Activated naive CD4-positive, alpha-beta T cell treated with anti-CD3 and anti-CD28 coated beads, Interleukin-2, amount 10 ng/mL, durations not matched to agents 7 days and 5 days (primary cell): Measurements from ENCODE around the gene ANKRD22.
"Not testable (repeated sequence)": the region's sequence is repeated elsewhere in the genome, so short reads cannot be mapped to it uniquely, and the experiment has no call there.

Experiments
- CTCF ChIA-PET: fragments of 350-600 bp; sonication (Branson Sonifier 250); formaldehyde crosslinking; loops from one replicate; lab custom pipeline; 2021; ENCODE audit warnings: antibody characterized with exemption; lab: Charles Lee
- DNase-seq: peaks from one replicate; pipeline ENCODE4 v3.0.0-alpha.2; 2020
- H3K27ac Mint-ChIP-seq: one replicate; pipeline ENCODE4 v1.8.0; 2021; ENCODE audit warnings: mild to moderate bottlenecking, moderate library complexity, mixed read lengths
- H3K27me3 Mint-ChIP-seq: one replicate; pipeline ENCODE4 v1.8.0; 2021; ENCODE audit warnings: mild to moderate bottlenecking, mixed read lengths
- H3K36me3 Mint-ChIP-seq: one replicate; pipeline ENCODE4 v1.8.0; 2021; ENCODE audit warnings: mixed read lengths
- H3K4me1 Mint-ChIP-seq: one replicate; pipeline ENCODE4 v1.8.0; 2021; ENCODE audit warnings: mixed read lengths
- H3K4me3 Mint-ChIP-seq: one replicate; pipeline ENCODE4 v1.8.0; 2021; ENCODE audit warnings: mild to moderate bottlenecking, moderate library complexity, mixed read lengths
- H3K9me3 Mint-ChIP-seq: one replicate; pipeline ENCODE4 v1.8.0; 2021; ENCODE audit warnings: mixed read lengths

ANKRD22 gene

DNA sequence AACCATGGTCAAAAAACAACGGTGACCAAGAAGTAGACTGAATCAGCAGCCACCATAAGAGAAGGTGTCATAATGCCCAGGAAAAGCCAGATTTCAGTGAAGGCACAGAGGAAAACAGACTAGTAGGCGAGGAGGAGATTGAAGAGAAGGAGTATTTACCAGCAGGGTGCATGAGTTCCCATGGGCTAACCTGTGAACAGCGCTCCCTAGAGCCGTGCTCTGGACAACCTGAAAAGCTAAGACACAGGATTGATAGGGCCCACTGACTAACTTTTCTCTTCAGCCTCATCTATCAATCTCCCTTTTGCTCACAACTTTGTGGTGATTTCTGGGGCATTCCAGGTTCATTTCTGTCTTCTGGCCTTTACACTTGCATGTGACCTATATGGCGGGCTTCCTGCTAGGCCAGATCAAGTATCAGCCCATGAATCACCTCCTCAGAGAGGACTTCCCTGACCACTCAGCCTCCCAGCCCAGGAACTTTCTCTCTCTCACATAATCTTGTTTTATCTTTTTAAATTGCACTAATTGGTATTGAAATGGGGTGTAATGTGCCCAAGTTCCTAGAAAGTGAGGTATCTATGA lies 12.8 kb downstream of the ANKRD22 start:
- CTCF ChIA-PET, result interaction anchor here (8.8 kb wide), 1 partner anchor 94 kb away, joined by 275 read pairs; no protein-coding TSS in a partner anchor

DNA sequence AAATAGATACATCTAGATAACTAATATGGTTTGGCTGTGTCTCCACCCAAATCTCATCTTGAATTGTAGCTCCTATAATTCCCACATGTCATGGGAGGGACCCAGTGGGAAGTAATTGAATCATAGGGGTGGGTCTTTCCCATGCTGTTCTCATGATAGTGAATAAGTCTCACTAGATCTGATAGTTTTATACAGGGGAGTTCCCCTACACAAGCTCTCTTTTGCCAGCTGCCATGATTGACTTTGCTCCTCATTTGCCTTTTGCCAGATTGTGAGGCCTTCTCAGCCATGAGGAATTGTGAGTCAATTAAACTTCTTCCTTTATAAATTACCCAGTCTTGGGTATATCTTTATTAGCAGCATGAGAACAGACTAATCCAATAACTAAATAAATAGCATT lies 14.0 kb downstream of the ANKRD22 start:
- H3K4me1 Mint-ChIP-seq, result peaks cover 24% of the 10 kb centered on the region
- H3K27ac Mint-ChIP-seq, H3K9me3 Mint-ChIP-seq, H3K27me3 Mint-ChIP-seq, H3K4me3 Mint-ChIP-seq, H3K36me3 Mint-ChIP-seq, DNase-seq: not testable (repeated sequence)
- CTCF ChIA-PET, result interaction anchor here (0.8 to 8.8 kb wide), 12 partner anchors 8 to 192 kb away, joined by 3 to 275 read pairs (median 4); partner anchors contain the start of gene FAS

More for the DNA sequence above, 12.8 kb downstream of the ANKRD22 start:
- H3K4me3 Mint-ChIP-seq, result no peak overlapping the region
- H3K36me3 Mint-ChIP-seq, result no peaks in the 10 kb centered on the region
- H3K27ac Mint-ChIP-seq, result no peak overlapping the region
- H3K9me3 Mint-ChIP-seq, result no peaks in the 10 kb centered on the region
- DNase-seq, result no peak
- peaks cover 12% of the 10 kb centered on the region for H3K4me1 Mint-ChIP-seq
- H3K27me3 Mint-ChIP-seq, result peaks cover 2% of the 10 kb centered on the region

GRCh38 chr10:88835910-88836221 lies 15.8 kb downstream of the ANKRD22 start:
- Mint-ChIP-seq H3K9me3 (no peaks in the 10 kb centered on the region), H3K4me3 (no peak overlapping the region), H3K27ac (no peak overlapping the region), H3K36me3 (peaks cover 6% of the 10 kb centered on the region), H3K4me1 (peaks cover 30% of the 10 kb centered on the region), H3K27me3 (no peaks in the 10 kb centered on the region)
- CTCF ChIA-PET, result interaction anchor here (0.8 to 8.8 kb wide), 35 partner anchors 9 to 380 kb away, joined by 3 to 275 read pairs (median 6); partner anchors contain the start of genes ANKRD22, CH25H and STAMBPL1
- DNase-seq, result no peak

- H3K36me3 Mint-ChIP-seq, result peaks cover 6% of the 10 kb centered on the region
- H3K4me1 Mint-ChIP-seq, result peaks cover 34% of the 10 kb centered on the region
- no peak overlapping the region for H3K27ac Mint-ChIP-seq
- no peaks in the 10 kb centered on the region for H3K27me3 Mint-ChIP-seq
- DNase-seq, result peak; percentile 92
- H3K9me3 Mint-ChIP-seq, result no peaks in the 10 kb centered on the region
- H3K4me3 Mint-ChIP-seq, result no peak overlapping the region
- CTCF ChIA-PET, result interaction anchor here (0.8 to 8.8 kb wide), 38 partner anchors 9 to 380 kb away, joined by 3 to 275 read pairs (median 6); partner anchors contain the start of genes ANKRD22, RNLS and STAMBPL1
Observed at GRCh38 chr10:88835096-88835909, 16.3 kb downstream of the ANKRD22 start.

GRCh38 chr10:88833723-88834122 lies 17.9 kb downstream of the ANKRD22 start:
- peaks cover 8% of the 10 kb centered on the region for H3K36me3 Mint-ChIP-seq
- no peaks in the 10 kb centered on the region for H3K9me3 Mint-ChIP-seq
- H3K27ac Mint-ChIP-seq, result peak overlapping the region; percentile 81
- H3K27me3 Mint-ChIP-seq, result no peaks in the 10 kb centered on the region
- CTCF ChIA-PET, result interaction anchor here (0.6 to 8.8 kb wide), 11 partner anchors 21 to 380 kb away, joined by 3 to 275 read pairs (median 18); partner anchors contain the start of genes RNLS and STAMBPL1
- peaks cover 44% of the 10 kb centered on the region for H3K4me1 Mint-ChIP-seq
- DNase-seq, result peak; percentile 30
- no peak overlapping the region for H3K4me3 Mint-ChIP-seq

DNA sequence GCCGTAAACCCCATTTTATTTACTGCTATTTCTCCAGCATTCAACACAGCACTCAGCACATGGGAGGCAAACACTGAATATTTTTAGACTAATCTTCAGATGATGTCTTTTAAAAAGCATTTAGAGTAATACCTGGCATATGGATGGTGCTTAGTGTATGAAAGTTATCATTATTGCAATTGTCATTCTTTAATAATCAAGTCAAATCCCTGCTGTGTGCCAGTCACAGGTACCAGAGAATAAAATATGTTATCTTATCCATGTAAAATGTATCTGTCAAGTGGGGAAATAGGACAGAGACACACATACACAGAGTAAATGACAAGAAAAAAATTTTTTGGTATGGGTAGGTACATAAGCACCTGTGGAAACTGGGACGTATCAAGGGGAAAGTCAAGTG lies 18.5 kb downstream of the ANKRD22 start:
- no peaks in the 10 kb centered on the region for H3K9me3 Mint-ChIP-seq
- peaks cover 10% of the 10 kb centered on the region for H3K36me3 Mint-ChIP-seq
- H3K27me3 Mint-ChIP-seq, result no peaks in the 10 kb centered on the region
- H3K27ac Mint-ChIP-seq, result peak overlapping the region; percentile 81
- no peak overlapping the region for H3K4me3 Mint-ChIP-seq
- no peak for DNase-seq
- H3K4me1 Mint-ChIP-seq, result peaks cover 49% of the 10 kb centered on the region
- CTCF ChIA-PET, result interaction anchor here (1.4 to 3.6 kb wide), 2 partner anchors 22 to 53 kb away, joined by 4 to 27 read pairs; no protein-coding TSS in a partner anchor

GRCh38 chr10:88832376-88832775 lies 19.3 kb downstream of the ANKRD22 start:
- no peak for DNase-seq
- Mint-ChIP-seq H3K4me1 (peaks cover 55% of the 10 kb centered on the region), H3K4me3 (no peak overlapping the region), H3K27me3 (no peaks in the 10 kb centered on the region), H3K27ac (peak overlapping the region; percentile 81), H3K36me3 (peaks cover 12% of the 10 kb centered on the region), H3K9me3 (no peaks in the 10 kb centered on the region)
- CTCF ChIA-PET, result interaction anchor here (0.6 to 1.4 kb wide), 2 partner anchors 17 to 21 kb away, joined by 3 to 4 read pairs; no protein-coding TSS in a partner anchor

DNA sequence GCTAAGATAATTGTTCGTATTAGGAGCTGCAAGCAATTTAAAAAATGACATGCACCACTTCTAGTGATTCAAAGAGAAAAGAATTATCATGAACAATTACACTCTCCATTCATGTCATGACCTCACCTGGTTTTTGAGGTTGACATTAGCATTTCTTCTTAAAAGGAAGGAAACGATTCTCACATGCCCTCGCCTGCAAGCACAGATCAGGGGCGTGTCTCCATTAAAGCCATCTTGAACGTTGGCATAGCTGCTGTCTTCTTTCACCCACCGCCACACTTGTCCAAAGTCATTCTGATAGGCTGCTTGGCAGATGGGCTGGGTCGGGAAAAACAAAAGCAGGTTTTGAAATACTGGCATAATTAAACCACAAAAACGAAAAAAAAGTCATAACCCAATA lies 19.9 kb downstream of the ANKRD22 start:
- DNase-seq, result peak; percentile 60
- CTCF ChIA-PET, result interaction anchor here (0.8 to 1.4 kb wide), 3 partner anchors 21 to 419 kb away, joined by 3 to 5 read pairs (median 4); no protein-coding TSS in a partner anchor
- Mint-ChIP-seq H3K4me3 (no peak overlapping the region), H3K9me3 (no peaks in the 10 kb centered on the region), H3K4me1 (peaks cover 61% of the 10 kb centered on the region), H3K27me3 (no peaks in the 10 kb centered on the region), H3K36me3 (peaks cover 15% of the 10 kb centered on the region), H3K27ac (peak overlapping the region; percentile 71)

GRCh38 chr10:88830643-88831268 lies 20.9 kb downstream of the ANKRD22 start:
- Mint-ChIP-seq H3K9me3 (peaks cover 3% of the 10 kb centered on the region), H3K4me3 (no peak overlapping the region)
- DNase-seq, result no peak

GRCh38 chr10:88828310-88828709 lies 23.3 kb downstream of the ANKRD22 start:
- H3K27me3 Mint-ChIP-seq, result no peaks in the 10 kb centered on the region
- peaks cover 34% of the 10 kb centered on the region for H3K36me3 Mint-ChIP-seq
- H3K4me3 Mint-ChIP-seq, result no peak overlapping the region
- no peak for DNase-seq
- peaks cover 83% of the 10 kb centered on the region for H3K4me1 Mint-ChIP-seq
- CTCF ChIA-PET, result interaction anchor here (0.6 to 3.2 kb wide), 3 partner anchors 17 to 104 kb away, joined by 3 to 11 read pairs (median 11); no protein-coding TSS in a partner anchor
- peaks cover 7% of the 10 kb centered on the region for H3K9me3 Mint-ChIP-seq
- no peak overlapping the region for H3K27ac Mint-ChIP-seq

More at GRCh38 chr10:88830643-88831268, 20.9 kb downstream of the ANKRD22 start:
- CTCF ChIA-PET, result interaction anchor here (0.8 to 1.4 kb wide), 3 partner anchors 20 to 420 kb away, joined by 3 to 5 read pairs (median 4); no protein-coding TSS in a partner anchor
- Mint-ChIP-seq H3K27ac (peak overlapping the region; percentile 71), H3K4me1 (peaks cover 70% of the 10 kb centered on the region), H3K36me3 (peaks cover 24% of the 10 kb centered on the region), H3K27me3 (no peaks in the 10 kb centered on the region)

DNA sequence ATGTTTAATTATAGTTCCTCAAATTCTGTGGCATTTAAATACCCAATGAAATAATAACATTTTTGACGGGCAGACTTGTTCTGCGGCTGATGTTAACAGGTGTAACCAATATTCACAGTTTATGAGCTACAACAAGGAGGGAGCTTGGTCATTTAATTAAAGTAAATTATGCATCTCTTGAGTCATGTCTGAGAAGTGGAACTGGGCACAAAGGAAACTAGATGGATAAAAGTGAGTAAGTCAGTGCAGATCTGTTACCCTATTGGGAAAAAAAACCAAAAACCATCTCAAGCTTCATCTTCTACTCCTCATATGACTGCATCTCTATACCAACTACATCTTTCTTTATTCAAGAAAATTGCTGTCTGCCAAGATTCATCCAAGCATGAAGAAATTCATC lies 24.0 kb downstream of the ANKRD22 start:
- no peak for DNase-seq
- peaks cover 76% of the 10 kb centered on the region for H3K4me1 Mint-ChIP-seq
- no peaks in the 10 kb centered on the region for H3K27me3 Mint-ChIP-seq
- CTCF ChIA-PET, result interaction anchor here (2.5 to 3.2 kb wide), 3 partner anchors 8 to 105 kb away, joined by 11 to 12 read pairs (median 11); no protein-coding TSS in a partner anchor
- H3K36me3 Mint-ChIP-seq, result peaks cover 29% of the 10 kb centered on the region
- no peak overlapping the region for H3K27ac Mint-ChIP-seq
- peaks cover 7% of the 10 kb centered on the region for H3K9me3 Mint-ChIP-seq
- no peak overlapping the region for H3K4me3 Mint-ChIP-seq

GRCh38 chr10:88826388-88826787 lies 25.3 kb downstream of the ANKRD22 start:
- peaks cover 28% of the 10 kb centered on the region for H3K36me3 Mint-ChIP-seq
- H3K9me3 Mint-ChIP-seq, result peaks cover 7% of the 10 kb centered on the region
- peaks cover 68% of the 10 kb centered on the region for H3K4me1 Mint-ChIP-seq
- CTCF ChIA-PET, result interaction anchor here (0.8 to 3.2 kb wide), 5 partner anchors 9 to 108 kb away, joined by 3 to 12 read pairs (median 11); no protein-coding TSS in a partner anchor
- peak overlapping the region; percentile 95 for H3K27ac Mint-ChIP-seq
- DNase-seq, result peak; percentile 23
- H3K27me3 Mint-ChIP-seq, result no peaks in the 10 kb centered on the region
- H3K4me3 Mint-ChIP-seq, result peak overlapping the region; percentile 1

- H3K27ac Mint-ChIP-seq, result no peak overlapping the region
- no peak for DNase-seq
- no peaks in the 10 kb centered on the region for H3K27me3 Mint-ChIP-seq
- CTCF ChIA-PET, result interaction anchor here (0.8 to 1.7 kb wide), 5 partner anchors 11 to 971 kb away, joined by 3 to 9 read pairs (median 4); no protein-coding TSS in a partner anchor
- peaks cover 4% of the 10 kb centered on the region for H3K9me3 Mint-ChIP-seq
- peaks cover 39% of the 10 kb centered on the region for H3K4me1 Mint-ChIP-seq
- no peak overlapping the region for H3K4me3 Mint-ChIP-seq
- H3K36me3 Mint-ChIP-seq, result peaks cover 11% of the 10 kb centered on the region
Observed at GRCh38 chr10:88820748-88821401, 30.8 kb downstream of the ANKRD22 start.
